Kidney tubule cell (primary cell): ENCODE data around the gene RNF149.
A peak's percentile ranks its signal among the peaks of the same experiment; 100 is the strongest.
"Not testable (repeated sequence)": the region's sequence is repeated elsewhere in the genome, so short reads cannot be mapped to it uniquely, and the experiment has no call there.

ENCODE experiments used
- DNase-seq: peaks from one replicate; pipeline ENCODE4 v3.0.0-alpha.2; 2018; ENCODE audit warnings: low spot score

Gene RNF149

DNA sequence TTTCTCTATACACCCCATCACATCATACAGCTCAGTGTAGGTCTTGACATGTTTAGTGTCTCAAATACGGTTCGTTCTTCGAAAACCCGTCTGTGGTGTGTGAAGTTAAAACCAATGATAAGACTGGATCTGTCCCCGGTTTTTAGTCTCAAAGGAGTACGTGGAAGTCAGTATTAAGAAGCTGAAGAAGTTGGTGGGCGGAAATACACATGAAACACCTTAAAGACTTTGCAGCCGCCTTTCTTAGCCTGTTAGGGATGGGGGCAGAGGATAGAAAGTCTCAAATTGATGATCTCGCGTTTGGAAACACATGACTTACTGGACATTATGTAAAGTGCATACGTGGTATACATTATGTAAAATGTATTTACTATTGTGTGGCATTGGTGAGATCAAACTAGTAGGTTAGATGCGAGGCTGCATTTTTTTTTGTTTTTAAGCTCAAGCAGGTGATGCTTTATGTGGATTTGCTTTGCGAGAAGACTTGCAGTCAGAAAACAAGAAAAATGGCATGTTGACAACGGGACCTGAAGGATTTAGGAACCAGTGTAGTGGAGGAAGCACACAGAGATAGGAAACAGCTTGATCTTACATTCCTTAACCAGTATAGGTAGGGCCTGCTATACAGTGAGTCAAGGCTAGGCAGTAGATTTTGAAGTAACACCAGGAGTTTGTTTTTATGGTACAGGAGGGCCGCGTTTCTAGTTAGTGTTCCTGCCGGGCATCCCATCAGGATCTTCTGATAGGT, 54.6 kb downstream of the RNF149 start:
- DNase-seq = peak; percentile 18

DNA sequence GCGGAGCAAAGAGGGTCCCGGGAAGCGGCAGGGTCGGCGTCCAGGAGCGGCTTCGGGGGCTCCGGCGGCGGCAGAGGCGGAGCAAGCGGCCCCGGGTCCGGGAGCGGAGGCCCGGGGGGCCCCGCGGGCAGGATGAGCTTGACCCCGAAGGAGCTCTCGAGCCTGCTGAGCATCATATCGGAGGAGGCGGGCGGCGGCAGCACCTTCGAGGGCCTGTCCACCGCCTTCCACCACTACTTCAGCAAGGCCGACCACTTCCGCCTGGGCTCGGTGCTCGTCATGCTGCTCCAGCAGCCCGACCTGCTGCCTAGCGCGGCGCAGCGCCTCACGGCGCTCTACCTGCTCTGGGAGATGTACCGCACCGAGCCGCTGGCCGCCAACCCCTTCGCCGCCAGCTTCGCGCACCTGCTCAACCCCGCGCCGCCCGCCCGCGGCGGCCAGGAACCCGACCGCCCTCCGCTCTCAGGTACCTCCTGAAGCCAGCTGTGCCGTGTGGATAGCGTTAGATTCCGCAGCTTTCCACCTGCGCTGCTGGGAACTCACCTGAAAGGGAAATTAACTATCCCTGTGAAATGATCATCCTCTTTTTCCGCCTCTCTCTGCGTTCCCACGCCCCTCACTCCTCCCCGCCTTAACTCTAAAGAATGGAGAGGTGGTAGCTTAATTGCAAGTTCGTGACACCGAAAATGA, 55.3 kb downstream of the RNF149 start:
- peak; percentile 79 for DNase-seq

DNA sequence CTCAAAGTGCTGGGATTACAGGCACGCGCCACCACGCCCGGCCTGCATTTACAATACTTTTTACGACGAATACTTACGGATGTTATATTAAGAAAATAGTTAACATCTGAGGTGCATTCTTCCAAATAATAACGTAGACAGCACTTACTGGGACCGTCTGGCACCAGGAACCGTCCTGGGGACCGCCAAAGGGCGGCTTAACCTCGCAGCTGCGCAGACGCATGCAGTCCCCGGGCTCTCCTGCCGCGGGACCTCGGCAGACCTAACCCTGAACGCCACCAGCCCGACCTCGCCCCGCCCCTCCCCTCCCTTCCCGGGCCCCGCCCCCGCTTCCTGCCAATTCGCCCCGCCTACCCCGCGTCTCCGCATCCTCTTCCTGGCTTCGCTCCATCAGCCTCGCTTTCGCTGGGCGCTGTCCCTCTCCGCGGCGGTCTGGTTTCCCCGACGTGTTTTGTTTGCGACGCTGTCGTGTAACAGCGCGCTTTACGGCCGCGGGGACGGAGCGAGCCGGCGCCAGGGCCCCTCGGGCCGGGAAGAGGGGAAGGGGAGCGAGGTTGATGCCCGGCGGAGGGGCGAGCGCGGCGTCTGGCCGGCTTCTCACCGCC, 56.0 kb downstream of the RNF149 start, which contains the start of gene CNOT11:
Gene CNOT11 (plus strand): TSS at position 479 of the 605 bp plus-strand sequence. CDS start 79 bp downstream, at position 558.
- peak; percentile 98 for DNase-seq

DNA sequence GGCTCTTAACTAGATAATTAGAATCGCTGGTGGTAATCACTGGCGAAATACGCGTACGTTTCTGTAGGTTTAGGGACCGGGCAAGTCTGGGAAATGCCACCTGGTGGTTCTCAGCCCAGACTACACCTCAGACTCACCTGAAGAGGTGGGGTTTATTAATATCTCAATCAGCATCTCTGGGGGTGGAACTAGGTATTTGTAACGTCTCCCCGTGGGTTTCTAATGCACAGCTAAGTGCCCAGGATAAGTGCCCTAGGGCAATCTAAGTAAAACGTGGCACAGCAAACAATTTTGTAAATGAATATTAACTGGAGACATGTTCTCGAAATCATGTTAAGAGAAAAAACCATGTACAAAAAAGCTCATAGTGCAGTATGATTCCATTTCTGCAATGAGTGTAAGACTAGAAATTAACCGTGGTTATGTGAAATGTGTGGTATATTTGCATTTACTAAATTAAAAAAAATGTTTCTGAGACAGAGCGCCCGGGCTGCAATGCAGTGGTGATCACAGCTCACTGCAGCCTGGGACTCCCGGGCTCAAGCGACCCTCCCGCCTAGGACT, 56.6 kb downstream of the RNF149 start:
- DNase-seq = peak; percentile 71

DNA sequence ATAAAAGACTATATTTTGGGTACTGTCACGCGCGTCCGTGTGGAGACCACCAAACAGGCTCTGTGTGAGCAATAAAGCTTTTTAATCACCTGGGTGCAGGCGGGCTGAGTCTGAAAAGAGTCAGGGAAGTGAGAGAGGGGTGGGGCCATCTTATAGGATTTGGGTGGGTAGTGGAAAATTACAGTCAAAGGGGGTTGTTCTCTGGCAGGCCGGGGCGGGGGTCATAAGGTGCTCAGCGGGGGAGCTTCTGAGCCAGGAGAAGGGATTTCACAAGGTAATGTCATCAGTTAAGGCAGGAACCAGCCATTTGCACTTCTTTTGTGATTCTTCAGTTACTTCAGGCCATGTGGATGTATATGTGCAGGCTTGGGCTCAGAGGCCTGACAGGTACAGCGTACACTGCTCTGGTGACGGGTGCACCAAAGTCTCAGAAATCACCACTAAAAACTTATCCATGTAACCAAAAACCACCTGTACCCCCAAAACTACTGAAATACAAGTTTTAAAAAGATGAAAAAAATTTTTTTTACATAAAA, 57.2 kb downstream of the RNF149 start:
- not testable (repeated sequence) for DNase-seq

DNA sequence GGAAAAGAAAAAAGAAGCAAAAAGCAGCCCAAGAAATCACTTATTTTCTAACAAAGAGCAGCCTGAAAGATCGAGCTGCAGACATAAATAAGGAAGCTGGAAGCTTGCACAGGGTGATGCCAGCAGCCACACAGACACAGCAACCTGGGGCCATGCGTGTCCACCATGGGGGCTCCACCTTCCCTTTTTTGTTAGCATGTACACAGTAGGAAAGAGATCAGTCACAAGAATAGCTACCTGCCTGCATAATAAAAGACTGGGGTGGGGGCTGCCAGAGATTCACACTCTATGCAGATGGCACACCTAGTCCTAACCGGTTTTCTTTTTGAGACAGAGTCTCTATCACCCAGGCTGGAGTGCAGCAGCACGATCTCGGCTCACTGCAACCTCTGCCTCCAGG, 58.7 kb downstream of the RNF149 start:
- DNase-seq = no peak

DNA sequence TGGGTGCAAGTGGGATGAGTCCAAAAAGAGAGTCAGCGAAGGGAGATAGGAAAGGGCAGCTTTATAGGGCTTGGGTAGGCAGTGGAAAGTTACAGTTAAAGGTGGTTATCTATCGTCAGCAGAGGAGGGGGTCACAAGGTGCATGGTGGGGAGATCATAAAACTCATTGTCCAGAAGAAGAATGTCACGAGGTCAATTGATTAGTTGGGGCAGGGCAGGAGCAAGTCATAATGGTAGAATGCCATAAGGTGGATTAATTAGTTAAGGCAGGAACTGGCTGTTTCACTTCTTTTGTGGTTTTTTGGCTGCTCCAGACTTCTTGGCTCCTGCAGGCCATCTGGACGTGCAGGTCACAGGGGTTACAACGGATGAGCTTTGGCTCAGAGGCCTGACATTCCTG, 59.7 kb downstream of the RNF149 start:
- not testable (repeated sequence) for DNase-seq

DNA sequence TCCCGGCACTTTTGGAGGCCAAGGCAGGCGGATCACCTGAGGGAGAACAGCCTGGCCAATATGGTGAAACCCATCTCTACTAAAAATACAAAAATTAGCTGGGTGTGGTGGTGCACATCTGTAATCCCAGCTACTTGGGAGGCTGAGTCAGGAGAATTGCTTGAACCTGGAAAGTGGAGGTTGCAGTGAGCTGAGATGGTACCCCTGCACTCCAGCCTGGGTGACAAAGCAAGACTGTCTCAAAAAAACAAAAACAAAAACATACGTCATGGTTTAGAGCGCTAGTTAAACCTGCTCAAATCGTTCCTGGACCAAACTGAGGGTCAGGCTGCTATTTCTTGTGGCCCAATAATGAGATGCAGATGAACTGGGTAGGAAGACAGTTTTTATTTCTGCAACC, 63.0 kb downstream of the RNF149 start:
- DNase-seq = not testable (repeated sequence)

DNA sequence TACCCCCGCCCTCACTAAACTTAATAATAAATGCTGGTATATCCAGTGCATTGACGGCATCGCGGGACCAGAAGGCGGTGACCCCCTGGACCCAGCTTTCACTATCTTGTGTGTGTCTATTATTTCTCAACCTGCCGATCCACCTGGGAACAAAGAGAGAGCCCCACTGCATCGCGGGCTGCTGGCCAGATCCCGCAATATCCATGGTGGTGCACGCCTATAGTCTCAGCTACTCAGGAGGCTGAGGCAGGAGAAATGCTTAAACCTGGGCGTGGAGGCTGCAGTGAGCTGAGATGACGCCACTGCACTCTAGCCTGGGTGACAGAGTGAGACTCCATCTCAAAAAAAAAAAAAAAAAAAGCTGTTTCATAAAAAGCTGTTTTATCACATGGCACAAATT, 63.6 kb downstream of the RNF149 start:
- not testable (repeated sequence) for DNase-seq

DNA sequence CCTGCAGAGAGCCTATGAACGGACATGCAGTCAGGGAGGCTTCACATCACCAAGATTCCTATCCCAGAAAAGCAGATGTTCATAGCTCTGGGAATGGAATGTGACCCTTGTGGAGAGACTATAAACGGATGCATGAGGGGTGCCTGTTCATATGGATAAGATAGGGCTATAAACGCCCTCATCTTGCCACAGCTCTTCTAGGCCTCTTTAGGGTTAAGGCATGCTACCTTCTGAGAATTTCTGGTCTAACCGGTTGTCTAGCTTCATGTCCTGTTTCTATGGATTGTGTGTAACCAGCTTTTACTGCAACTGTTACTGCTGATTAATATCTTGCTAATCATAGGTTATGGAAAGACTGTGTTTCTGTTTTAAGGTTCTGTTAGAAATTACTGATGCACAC, 64.1 kb downstream of the RNF149 start:
- DNase-seq = not testable (repeated sequence)

DNA sequence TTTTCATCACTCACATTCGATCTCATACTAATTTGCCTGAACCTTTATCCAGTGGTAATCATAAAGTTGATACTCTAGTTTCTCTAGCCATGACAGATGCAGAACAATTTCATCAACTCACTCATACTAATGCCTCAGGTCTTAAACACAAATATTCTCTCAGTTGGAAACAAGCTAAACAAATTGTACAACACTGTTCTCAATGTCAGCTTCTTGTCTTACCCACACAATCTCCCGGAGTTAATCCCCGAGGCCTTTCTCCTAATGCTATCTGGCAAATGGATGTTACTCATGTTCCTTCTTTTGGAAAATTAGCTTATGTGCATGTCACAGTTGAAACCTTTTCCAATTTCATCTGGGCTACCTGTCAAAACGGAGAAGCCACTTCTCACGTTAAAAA, 67.3 kb downstream of the RNF149 start:
- no peak for DNase-seq

DNA sequence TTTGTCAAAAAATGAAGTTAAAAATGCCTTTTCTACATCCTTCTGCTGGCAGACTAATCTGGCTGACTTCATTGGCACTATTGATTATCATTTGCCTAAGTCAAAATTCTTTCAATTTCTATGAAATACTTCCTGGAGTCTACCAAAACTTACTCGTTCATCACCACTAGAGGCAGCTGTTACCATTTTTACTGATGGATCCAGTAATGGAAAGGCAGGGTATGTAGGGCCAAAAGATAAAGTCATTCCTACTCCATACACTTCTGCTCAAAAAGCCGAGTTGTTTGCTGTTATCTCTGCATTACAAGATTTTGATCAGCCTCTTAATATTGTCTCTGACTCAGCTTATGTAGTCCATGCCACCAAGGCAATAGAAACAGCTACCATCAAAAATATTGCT, 67.8 kb downstream of the RNF149 start:
- peak; percentile 60 for DNase-seq

DNA sequence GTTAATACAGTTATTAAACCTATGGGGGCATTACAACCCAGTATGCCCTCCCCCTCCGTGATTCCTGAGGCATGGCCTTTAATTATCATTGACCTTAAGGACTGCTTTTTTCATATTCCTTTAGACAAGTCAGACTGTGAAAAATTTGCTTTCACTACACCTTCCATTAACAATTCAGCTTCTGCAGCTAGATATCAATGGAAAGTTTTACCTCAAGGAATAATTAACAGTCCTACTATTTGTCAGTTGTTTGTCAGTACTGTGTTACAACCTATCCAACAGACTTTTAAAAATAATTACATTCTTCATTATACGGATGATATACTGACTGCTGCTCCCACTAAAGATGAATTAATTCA, 68.8 kb downstream of the RNF149 start:
- DNase-seq = not testable (repeated sequence)

DNA sequence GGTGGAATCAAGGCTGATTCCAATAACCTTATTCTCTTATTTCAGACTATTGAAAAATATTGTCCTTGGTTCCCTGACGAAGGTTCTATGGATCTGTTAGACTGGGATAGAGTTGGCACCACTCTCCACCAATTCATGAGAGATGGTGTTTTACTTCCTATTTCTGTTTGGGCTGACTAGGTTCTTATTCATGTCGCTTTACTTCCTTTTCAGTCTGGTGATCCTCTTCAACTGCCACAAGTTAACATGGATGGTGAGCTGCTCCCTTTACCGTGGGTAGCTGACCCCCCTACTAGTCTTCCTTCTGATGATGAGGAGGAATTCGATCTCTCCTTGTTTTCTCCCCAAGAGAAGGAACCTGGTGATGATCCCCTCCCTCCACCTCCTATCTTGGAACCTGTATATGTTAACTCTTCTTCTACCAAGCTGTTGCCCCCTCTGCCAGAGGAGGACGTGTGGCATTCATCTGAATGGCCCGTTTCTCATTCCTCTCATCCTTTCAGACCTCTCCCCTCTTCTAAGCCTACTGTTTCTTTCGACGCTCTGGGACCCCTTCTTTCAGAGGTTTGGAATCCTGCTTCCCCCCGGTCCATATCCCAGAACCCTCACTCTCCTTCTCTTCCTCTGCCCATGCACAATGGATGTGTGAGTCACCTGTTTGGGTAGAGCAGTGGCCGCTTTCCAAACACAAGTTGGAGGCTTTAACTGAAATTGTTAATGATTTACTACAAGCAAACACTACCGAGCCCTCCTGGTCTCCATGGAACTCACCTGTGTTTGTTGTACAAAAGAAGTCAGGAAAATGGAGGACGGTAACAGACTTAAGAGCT, 69.4 kb downstream of the RNF149 start:
- DNase-seq = peak; percentile 98

DNA sequence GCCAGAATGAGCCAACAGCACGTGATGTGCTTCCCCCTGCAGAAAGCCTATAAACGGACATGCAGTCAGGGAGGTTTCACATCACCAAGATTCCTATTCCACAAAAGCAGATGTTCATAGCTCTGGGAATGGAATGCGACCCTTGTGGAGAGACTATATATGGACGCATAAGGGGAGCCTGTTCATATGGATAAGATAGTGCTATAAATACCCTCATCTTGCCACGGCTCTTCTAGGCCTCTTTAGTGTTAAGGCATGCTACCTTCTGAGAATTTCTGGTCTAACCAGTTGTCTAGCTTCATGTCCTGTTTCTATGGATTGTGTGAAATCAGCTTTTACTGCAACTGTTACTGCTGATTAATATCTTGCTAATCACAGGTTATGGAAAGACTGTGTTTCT, 70.6 kb downstream of the RNF149 start:
- DNase-seq = not testable (repeated sequence)

DNA sequence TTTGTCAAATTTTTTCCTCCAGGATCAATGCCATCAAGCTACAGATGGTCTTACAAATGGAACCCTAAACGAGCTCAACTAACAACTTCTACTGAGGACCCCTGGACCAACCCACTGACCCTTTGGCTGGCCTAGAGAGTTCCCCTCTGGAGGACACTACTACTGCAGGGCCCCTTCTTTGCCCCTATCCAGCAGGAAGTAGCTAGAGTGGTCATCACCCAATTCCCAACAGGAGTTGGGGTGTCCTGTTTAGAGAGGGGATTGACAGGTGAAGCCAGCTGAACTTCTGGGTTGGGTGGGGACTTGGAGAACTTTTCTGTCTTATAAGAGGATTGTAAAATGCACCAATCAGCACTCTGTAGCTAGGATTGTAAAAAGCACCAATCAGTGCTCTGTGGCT, 72.5 kb downstream of the RNF149 start:
- not testable (repeated sequence) for DNase-seq

DNA sequence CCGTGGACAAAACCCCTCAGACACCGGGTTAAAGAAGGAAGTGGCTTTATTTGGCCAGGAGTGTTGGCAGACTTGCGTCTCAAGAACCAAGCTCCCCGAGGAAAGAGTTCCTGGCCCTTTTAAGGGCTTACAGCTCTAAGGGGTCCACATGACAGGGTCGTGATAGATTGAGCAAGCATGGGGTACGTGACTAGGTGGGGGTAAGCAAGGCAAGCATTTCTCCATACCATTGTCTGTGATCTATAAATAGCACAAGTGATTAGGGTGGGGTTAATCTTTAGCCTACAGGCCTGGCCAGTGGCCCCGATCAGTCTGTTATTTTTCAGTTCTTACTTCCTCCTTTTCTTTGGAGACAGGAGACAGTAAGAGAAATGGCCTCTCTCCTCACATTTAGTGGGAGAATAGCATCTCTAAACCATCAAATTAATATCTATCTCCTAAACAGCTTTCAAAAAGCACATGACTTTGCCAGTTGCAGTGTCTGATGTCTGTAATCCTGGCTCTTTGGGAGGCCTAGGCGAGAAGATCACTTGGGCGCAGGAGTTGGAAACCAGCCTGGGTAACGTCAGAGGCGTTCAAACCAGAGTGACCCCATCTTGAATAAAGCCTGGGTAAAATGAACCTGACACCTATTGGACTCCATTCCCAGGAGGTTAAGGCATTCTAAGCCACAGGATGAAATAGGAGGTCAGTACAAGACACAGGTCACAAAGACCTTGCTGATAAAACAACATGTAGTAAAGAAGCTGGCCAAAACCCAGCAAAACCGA, 74.1 kb downstream of the RNF149 start:
- DNase-seq = peak; percentile 84

DNA sequence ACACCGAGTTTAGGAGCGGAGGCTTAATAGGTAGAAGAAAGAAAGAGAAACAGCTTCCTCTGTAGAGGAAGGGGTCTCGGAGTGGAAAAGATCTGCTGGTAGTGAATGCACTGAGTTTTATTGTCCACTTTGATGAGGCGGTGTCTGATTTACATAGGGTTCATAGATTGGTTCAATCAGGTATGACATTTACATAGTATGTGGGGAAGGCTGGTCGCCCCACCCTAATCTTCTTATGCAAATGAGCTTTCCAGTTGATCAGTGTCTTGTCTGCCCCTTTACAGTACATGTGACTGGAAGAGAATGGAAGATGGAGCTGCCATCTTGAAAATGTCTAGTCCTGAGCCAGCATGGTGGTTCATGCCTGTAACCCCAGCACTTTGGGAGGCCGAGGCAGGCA, 75.7 kb downstream of the RNF149 start:
- DNase-seq = no peak

DNA sequence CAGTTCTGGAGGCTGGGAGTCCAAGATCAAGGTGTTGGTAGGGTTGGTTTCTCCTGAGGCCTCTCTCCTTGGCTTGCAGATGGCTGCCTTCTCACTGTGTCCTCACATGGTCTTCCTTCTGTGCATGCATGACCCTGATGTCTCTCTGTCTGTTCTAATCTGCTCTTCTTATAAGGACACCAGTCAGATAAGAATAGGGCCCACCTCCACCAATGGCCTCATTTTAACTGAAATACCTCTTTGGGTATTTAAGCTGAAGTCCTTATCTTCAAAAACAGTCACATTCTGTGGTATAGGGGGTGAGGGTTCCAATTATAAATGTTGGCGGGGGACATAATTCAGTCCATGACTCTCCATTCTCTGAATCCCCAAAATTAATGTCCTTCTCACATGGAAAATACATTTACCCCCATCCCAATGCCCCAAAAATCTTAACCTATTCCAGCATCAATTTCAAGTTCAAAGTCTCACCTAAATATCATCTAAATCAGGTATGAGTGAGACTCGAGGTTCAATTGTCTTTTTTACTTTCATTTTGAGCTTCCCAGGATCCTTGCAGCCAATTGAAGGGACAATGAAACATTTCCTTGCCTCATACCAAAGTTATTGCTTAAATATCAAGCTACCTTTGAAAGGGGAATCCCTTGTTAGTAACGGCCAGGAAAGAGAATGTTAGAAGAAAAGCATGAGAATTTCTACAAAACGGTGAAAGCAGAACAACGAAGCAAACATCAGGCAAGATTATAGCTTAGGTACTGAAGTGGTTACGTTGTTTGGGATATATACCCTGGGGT, 76.4 kb downstream of the RNF149 start:
- DNase-seq = peak; percentile 33

DNA sequence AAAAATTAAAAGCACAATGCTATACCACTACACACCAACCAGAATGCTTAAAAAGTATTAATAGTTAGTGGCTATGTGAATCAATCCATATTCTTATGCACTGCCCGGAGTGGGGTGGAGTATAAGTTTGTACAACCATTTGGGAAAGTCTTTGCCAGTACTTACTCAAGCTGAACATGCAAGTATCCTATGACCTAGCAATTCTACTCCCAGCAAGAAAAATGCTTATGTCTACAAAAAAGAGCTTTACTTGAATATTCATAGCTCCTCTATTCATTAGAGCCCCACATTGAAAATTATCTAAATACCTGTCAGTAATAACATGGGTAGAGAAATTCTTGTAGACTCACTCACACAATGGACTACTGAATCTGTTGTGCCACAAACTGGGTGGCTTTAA, 77.3 kb downstream of the RNF149 start:
- DNase-seq = peak; percentile 74
